ENCODE data around the gene CKLF.

GRCh38 chr16:66513111-66513723, 39.2 kb upstream of the CKLF start:
- TF ChIP-seq NFE2L1 (CRISPR knock-in tag; IDR thresholded peaks at IDR 0.05) (no peak), ZNF512 (CRISPR knock-in tag; IDR thresholded peaks at IDR 0.05; ENCODE audit: borderline replicate concordance) (no peak), E2F1 (CRISPR knock-in tag; IDR thresholded peaks at IDR 0.05) (no peak), USF1 (CRISPR knock-in tag; IDR thresholded peaks at IDR 0.05) (no peak), SP1 (CRISPR knock-in tag; conservative IDR thresholded peaks at IDR 0.05) (no peak)
- TF ChIP-seq, protein P1, sequence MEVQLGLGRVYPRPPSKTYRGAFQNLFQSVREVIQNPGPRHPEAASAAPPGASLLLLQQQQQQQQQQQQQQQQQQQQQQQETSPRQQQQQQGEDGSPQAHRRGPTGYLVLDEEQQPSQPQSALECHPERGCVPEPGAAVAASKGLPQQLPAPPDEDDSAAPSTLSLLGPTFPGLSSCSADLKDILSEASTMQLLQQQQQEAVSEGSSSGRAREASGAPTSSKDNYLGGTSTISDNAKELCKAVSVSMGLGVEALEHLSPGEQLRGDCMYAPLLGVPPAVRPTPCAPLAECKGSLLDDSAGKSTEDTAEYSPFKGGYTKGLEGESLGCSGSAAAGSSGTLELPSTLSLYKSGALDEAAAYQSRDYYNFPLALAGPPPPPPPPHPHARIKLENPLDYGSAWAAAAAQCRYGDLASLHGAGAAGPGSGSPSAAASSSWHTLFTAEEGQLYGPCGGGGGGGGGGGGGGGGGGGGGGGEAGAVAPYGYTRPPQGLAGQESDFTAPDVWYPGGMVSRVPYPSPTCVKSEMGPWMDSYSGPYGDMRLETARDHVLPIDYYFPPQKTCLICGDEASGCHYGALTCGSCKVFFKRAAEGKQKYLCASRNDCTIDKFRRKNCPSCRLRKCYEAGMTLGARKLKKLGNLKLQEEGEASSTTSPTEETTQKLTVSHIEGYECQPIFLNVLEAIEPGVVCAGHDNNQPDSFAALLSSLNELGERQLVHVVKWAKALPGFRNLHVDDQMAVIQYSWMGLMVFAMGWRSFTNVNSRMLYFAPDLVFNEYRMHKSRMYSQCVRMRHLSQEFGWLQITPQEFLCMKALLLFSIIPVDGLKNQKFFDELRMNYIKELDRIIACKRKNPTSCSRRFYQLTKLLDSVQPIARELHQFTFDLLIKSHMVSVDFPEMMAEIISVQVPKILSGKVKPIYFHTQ (CRISPR knock-in tag; IDR thresholded peaks at IDR 0.05) = no peak
- TF ChIP-seq, protein P2, sequence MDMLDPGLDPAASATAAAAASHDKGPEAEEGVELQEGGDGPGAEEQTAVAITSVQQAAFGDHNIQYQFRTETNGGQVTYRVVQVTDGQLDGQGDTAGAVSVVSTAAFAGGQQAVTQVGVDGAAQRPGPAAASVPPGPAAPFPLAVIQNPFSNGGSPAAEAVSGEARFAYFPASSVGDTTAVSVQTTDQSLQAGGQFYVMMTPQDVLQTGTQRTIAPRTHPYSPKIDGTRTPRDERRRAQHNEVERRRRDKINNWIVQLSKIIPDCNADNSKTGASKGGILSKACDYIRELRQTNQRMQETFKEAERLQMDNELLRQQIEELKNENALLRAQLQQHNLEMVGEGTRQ (CRISPR knock-in tag; IDR thresholded peaks at IDR 0.05) = no peak

All from WTC11 (cell line).